Progenitor cell of endocrine pancreas (in vitro differentiated cells): ENCODE results near the gene RCAN2. TPM values are rescaled to one million over a fixed set of nuclear protein-coding genes. Genes with fewer than 3 reads are reported as not detected.

Source experiments
- DNase-seq: peaks from one replicate; pipeline ENCODE4 v3.0.0; 2021; ENCODE audit warnings: low spot score; ENCODE audit not compliant: unreplicated experiment
- H3K27ac Mint-ChIP-seq: 2 replicates; pipeline ENCODE4 v1.8.0; 2021; ENCODE audit warnings: mild to moderate bottlenecking, moderate library complexity, mixed read lengths
- H3K27me3 Mint-ChIP-seq: 2 replicates; pipeline ENCODE4 v1.8.0; 2021; ENCODE audit warnings: mixed read lengths
- H3K36me3 Mint-ChIP-seq: 2 replicates; pipeline ENCODE4 v1.8.0; 2022; ENCODE audit warnings: mixed read lengths; ENCODE audit not compliant: insufficient read depth
- H3K4me1 Mint-ChIP-seq: 2 replicates; pipeline ENCODE4 v1.8.0; 2021; ENCODE audit warnings: low read depth, mixed read lengths
- H3K4me3 Mint-ChIP-seq: 2 replicates; pipeline ENCODE4 v1.8.0; 2021; ENCODE audit warnings: low read depth, mild to moderate bottlenecking, moderate library complexity, mixed read lengths
- H3K9me3 Mint-ChIP-seq: 2 replicates; pipeline ENCODE4 v1.8.0; 2021; ENCODE audit warnings: low read depth, mixed read lengths
- total RNA-seq: library from RNA; stranded (reverse); gene quantifications from 2 replicates; pipeline ENCODE4 v1.2.1, GENCODE V29; 2021
- TF ChIP-seq, protein P1 (sequence below): fragments of 200-600 bp; sonication (generic); IDR thresholded peaks from one replicate; pipeline ENCODE4 v1.5.0; 2021; ENCODE audit warnings: antibody characterized with exemption, mild to moderate bottlenecking; ENCODE audit not compliant: unreplicated experiment

RCAN2 gene
- total RNA-seq, 1 donor from 2014 or later: 23.3 TPM

DNA sequence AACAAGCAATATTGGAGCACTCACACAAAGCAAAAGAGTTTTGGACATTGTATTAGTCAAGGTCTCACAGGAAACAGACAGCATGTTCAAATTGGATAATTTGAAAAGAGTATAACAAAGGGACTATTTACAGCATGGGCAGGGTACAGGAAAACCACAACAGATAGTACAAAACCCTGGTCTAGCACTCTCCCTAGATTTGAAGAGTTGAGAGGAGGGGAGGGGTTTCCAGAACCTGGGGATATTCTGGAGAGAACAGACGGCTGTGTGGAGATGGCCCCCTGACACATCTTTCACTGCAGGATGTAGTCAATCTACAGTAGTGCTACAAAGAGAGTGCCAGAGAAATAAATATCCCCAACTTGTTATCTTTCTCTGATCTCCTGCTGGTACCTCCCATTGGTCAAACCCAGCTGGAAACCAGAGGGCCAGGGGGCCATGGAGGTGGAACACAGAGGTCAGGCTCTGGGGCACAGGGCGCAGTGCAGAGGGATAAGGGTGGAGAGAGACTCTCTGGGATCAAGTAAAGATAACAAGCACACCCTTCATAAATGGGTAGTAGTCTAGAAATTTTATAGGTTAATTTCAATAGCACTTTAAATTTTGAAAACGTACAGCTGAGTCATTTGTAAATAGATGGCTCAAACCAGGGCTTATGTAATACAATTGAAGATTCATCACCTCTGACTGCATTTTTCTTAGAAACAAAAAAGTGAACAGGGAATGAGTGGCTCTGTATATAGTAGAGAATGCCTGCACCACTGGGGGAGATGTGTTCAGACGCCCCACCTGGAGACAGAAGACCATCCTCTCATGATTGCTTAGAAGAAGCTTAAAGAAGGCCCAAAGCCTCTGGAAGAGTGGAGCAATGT is 25.7 kb downstream of the RCAN2 start:
- H3K4me1 Mint-ChIP-seq: peaks cover 19% of the 10 kb centered on the region
- TF ChIP-seq, protein P1, sequence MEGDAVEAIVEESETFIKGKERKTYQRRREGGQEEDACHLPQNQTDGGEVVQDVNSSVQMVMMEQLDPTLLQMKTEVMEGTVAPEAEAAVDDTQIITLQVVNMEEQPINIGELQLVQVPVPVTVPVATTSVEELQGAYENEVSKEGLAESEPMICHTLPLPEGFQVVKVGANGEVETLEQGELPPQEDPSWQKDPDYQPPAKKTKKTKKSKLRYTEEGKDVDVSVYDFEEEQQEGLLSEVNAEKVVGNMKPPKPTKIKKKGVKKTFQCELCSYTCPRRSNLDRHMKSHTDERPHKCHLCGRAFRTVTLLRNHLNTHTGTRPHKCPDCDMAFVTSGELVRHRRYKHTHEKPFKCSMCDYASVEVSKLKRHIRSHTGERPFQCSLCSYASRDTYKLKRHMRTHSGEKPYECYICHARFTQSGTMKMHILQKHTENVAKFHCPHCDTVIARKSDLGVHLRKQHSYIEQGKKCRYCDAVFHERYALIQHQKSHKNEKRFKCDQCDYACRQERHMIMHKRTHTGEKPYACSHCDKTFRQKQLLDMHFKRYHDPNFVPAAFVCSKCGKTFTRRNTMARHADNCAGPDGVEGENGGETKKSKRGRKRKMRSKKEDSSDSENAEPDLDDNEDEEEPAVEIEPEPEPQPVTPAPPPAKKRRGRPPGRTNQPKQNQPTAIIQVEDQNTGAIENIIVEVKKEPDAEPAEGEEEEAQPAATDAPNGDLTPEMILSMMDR: no peak
- no peaks in the 10 kb centered on the region for H3K9me3 Mint-ChIP-seq
- H3K36me3 Mint-ChIP-seq: no peaks in the 10 kb centered on the region
- H3K27me3 Mint-ChIP-seq: no peaks in the 10 kb centered on the region
- H3K27ac Mint-ChIP-seq: no peak overlapping the region
- H3K4me3 Mint-ChIP-seq: no peak overlapping the region
- DNase-seq: no peak

DNA sequence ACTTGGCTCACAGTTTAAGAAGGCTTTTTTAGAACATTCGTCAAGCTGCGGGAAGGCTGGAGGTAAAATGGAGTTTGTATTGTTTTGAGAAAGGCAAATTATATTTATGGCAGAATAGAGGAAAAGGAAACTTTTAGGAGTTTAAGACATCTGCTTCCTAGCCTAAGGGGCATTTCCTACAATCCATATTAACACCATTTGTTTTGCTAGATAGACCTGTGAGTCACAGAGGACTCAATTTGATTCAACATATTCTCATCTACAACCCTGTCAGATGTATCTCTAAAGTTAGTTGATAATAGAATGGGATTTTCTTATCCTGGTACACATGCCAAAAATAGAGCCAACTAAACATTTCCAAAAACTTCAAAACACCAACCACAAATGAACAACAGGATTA is 35.0 kb downstream of the RCAN2 start:
- TF ChIP-seq, protein P1: no peak
- Mint-ChIP-seq H3K27me3 (no peaks in the 10 kb centered on the region), H3K9me3 (no peaks in the 10 kb centered on the region), H3K27ac (no peak overlapping the region), H3K36me3 (peaks cover 5% of the 10 kb centered on the region), H3K4me1 (peaks cover 7% of the 10 kb centered on the region), H3K4me3 (no peak overlapping the region)
- DNase-seq: no peak

DNA sequence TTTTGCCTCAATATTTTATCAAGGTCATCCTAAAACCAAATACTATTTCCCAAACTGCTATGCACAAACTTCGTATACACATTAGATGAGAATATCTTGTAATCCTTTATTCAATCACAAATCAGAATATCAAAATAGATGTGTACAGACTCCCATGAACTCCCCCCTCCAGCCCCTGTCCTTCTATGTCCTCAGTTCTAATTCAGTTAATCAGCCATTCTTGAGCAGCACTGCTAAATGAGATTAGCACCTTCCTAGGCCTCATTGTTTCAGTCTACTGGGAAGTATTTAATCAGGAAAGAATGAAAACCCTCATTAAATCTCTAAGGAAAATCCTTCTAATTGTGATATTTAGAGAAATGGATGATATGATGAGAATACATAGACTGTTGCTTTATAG is 36.6 kb downstream of the RCAN2 start:
- DNase-seq: no peak
- no peaks in the 10 kb centered on the region for H3K27me3 Mint-ChIP-seq
- no peak overlapping the region for H3K27ac Mint-ChIP-seq
- peaks cover 16% of the 10 kb centered on the region for H3K36me3 Mint-ChIP-seq
- peaks cover 9% of the 10 kb centered on the region for H3K9me3 Mint-ChIP-seq
- TF ChIP-seq, protein P1: no peak
- no peak overlapping the region for H3K4me3 Mint-ChIP-seq
- H3K4me1 Mint-ChIP-seq: peaks cover 10% of the 10 kb centered on the region

DNA sequence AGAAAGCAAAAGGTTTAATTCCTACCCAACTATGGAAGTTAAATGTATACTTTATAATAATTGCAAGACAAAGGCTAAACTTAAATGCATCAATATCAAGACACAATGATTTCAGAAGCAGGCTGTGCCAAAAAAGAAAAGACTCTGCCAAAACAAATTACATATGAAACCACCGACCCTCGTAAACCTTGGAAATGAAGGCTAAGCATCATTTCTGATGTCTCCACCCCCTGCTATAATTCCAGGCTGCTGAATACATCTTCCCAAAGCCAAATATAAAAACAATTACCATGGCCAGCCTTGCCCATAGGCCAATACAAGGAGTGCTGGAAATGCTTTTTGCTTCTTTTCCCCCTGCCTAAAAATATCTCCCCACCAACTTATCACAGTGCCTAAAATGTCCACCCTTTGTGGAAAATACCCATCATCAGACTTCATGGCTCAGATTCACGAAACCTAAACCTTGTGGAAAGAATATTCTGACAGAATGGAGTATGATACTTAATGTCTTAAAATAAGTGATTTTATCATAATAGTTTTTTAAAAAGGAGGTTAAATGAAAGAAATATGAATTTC is 37.4 kb downstream of the RCAN2 start:
- H3K36me3 Mint-ChIP-seq: peaks cover 19% of the 10 kb centered on the region
- H3K27ac Mint-ChIP-seq: no peak overlapping the region
- no peaks in the 10 kb centered on the region for H3K27me3 Mint-ChIP-seq
- H3K4me3 Mint-ChIP-seq: no peak overlapping the region
- peaks cover 10% of the 10 kb centered on the region for H3K4me1 Mint-ChIP-seq
- TF ChIP-seq, protein P1: no peak
- H3K9me3 Mint-ChIP-seq: peaks cover 12% of the 10 kb centered on the region
- no peak for DNase-seq

DNA sequence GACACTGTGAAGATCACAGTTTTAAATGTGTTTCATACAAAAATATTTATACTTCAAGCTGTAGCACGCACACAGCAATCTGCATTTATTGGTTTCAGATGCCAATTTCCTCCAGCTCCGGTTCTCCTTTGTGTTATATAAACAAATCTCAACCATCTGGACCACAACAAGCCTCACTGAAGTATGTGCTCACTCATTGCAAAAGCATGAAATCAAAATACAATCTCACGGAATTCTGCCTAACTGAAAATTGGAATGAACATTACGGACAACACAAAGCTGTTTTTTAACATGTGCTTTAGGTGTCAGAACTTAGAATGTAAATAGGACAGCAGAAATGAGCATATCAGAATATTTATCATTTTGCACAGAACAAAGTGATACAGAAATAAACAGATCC is 38.0 kb downstream of the RCAN2 start:
- DNase-seq: no peak
- TF ChIP-seq, protein P1: no peak
- H3K4me1 Mint-ChIP-seq: peaks cover 10% of the 10 kb centered on the region
- H3K9me3 Mint-ChIP-seq: peaks cover 18% of the 10 kb centered on the region
- H3K27ac Mint-ChIP-seq: no peak overlapping the region
- H3K36me3 Mint-ChIP-seq: peaks cover 25% of the 10 kb centered on the region
- H3K4me3 Mint-ChIP-seq: no peak overlapping the region
- no peaks in the 10 kb centered on the region for H3K27me3 Mint-ChIP-seq
